ENCODE data around the gene LAMA3.

- TF ChIP-seq CTCF (IDR thresholded peaks at IDR 0.05) = no peak
- no peak for TF ChIP-seq POLR2A (IDR thresholded peaks at IDR 0.05)
Measured at GRCh38 chr18:23882616-23883276, 193.5 kb downstream of the LAMA3 start.

Measured in Peyer's patch (tissue), 4 donors.